Activated naive CD8-positive, alpha-beta T cell treated with anti-CD3 and anti-CD28 coated beads, Interleukin-2, amount 50 U/mL, for 16 hours (primary cell): ENCODE data around the gene IRAK2.

Experiments
- DNase-seq: peaks from one replicate; pipeline ENCODE4 v3.0.0-alpha.2; 2020; ENCODE audit warnings: low read depth, low spot score

The IRAK2 gene

DNA sequence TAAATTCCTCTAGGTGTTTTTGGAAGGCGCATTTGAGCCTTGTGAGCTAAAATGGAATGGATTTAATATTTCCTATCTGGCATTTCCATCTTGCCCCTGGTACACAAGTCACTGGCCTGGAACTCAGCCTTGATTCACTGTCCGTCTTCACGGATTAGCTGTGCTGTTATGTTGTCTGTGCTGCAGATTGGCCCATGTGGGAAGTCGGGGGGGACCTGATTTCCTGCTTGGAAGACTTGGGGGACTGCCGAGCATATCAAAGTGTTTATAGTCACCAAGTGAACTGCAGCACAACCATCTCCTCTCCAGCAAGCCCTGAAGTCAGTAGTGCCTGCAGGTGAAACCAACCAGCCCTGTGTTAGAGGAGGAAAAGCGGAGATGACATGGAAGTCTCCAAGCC is 115.9 kb downstream of the IRAK2 start:
- no peak for DNase-seq

DNA sequence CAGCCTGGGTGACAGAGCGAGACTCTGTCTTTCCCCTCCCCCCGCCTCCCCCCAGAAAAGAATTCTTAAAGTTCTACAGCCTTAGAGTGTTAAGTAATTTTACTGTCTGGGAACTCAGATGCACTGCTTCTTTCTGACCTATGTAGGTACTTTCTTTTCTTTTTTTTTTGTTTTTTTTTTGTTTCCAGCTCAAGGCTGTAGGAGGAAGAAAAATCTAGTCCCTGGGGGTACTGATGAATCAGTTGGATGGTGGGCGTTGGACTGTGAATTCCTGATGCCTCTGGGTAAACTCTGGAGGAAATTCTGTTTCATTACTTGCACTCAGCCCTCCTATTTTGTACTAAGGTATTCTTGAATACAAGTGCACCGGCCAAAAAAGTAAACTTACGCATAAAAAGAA is 117.2 kb downstream of the IRAK2 start:
- no peak for DNase-seq

DNA sequence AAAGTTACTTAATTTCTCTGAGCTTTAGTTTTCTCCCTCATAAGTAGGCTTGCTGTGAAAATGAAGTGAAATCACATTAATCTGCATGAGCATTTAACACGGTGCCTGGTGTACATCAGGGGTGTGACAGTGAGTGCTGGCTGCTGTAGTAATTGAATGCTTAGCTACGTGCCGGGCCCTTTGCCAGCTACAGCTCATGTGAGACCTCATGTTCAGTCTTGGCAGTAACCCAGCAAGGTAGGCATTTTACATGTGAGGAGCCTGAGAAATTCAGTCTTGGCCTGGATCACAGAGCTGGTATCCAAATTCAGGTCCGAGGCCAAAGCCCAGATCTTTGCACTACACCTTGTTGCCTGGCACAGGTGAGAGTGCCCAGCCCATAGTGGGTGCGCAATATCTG is 118.9 kb downstream of the IRAK2 start:
- DNase-seq: no peak

DNA sequence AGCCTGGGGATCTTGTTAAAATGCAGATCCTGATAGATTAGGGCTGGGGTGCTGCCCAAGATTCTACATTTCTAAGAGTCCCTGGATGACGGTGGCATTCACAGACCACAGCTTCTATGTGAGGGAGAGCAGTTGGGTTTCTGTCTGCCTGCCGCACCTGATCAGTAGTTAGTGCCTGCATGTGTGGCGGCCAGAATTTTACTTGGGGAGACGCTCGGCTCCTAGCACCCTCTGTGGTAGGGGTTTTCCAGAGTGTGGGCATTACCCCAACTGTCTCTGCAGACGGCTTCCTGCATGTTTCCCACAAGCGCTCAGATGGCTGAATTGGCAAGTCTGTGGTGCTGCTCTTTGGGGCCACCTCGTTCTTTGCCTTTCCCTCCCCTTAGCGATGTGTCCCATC is 119.8 kb downstream of the IRAK2 start:
- DNase-seq: no peak

DNA sequence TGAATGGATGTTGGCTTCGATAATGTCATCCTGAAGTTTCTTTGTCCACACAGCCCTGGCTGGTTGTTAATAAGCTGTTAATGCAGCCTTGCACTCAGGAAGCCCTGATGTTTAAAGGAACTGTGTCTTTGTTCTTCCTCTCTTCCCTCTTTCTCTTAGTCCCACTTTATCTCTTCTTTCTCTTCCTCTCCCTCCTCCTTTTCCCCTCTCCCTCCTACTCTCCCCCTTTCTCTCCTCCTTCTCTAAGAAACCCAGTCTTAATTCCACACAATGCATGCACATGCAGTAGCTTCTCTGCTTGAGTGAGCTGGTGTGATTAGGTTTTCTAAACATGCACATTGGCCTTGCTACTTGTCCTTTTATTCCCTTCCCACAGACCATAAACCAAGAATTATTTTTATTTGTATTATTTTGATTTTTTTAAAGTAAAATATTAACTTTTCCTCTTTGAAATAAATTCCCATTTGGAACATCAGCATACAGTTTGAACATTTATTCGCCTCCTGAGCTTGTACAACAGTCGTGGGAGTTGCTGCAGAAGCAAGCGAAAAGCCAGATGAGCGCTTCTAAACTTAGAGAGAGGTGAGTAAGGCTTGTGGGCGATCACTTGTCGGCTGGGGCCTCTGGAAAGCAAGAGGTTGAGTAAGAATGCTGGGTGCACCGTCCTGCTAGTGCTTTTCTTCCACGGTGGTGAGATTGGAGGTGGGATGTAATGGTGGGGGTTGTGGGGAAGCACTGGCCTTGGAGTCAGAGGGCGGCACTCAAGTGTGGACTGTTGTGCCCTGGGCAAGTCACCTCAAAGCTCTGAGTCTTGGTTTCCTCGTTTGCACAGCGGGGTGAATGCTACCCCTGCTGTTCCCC is 120.8 kb downstream of the IRAK2 start:
- no peak for DNase-seq

DNA sequence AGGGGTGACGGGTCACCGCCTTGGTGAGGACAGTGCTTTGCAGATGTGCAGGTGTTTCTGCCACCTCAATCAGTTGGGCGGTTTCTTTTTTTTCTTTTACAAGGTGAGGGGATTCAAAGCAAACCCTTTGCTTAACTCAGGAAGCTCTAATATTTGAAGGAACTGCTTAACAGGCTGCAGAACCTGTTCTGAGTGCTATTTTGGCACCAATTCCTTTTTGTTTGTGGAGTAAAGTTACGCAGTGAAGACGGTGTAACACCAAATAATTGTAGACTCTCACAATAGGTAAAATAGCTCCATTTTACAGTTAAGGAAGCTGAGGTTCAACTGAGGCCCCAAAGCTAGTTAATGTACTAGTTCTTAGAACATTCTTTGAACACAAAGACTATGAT is 121.4 kb downstream of the IRAK2 start:
- no peak for DNase-seq

DNA sequence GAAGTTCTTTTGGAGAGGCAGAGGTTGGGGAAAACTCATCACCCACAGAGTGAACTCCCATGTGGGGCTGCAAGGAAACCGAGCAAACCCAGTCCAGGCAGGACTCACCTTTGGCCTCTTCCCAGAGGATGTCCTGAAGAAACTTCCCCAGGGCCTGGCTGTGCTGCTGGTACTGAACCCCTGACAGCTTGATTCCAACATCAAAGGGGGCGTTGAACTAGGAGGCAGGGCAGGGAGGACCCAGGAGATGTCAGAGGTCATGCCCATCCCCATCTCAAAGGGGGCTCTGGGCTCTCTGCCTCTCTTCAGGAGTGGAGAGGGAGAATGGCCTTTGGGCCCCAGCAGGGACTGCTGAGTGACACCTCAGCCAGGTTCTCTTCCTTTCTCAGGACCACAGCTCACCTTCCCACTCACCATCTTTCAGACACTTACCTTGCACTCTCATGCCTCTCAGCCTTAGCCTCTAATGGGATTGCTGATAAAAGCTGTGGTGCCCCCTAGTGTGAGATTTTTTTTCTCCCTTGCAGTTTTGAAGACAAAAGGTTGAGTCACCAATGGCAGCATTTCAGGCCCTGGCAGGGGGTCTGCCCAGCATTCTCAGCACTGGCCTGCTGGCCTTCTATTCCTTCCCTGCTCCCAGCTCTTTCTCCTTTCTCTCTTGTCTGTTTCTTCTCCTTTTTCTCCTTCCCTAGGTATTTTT is 122.0 kb downstream of the IRAK2 start:
- DNase-seq: no peak

DNA sequence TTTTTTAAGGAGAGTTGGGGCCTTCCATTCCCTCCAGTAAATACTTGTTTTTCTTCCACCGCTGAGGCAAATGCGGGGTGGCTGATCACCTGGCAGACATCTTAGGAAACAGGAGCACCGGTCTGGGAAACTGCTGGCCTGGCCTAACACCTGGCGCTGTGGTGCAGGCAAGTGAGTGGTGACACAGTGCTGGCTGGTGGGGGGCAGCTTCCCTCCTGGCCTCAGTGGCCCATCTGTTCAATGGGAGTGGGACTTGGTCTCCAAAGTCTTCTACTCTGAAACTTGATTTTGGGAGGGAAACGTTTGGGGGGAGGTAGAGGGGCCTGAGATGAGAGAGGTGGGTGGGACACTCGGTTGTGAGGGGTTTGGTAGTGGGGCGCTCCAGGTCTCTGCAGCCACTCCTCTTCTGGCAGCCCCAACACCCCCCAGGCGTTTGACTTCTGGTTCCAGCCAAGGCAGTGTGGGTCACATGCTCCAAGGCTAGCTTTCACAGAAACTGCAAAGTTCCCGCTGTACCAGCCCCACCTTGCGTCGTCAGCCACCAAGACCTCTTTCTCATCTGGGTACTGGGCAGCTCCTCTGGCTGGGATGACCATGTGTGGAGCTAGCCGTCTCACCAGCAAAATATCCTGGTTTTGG is 123.3 kb downstream of the IRAK2 start:
- DNase-seq: no peak

DNA sequence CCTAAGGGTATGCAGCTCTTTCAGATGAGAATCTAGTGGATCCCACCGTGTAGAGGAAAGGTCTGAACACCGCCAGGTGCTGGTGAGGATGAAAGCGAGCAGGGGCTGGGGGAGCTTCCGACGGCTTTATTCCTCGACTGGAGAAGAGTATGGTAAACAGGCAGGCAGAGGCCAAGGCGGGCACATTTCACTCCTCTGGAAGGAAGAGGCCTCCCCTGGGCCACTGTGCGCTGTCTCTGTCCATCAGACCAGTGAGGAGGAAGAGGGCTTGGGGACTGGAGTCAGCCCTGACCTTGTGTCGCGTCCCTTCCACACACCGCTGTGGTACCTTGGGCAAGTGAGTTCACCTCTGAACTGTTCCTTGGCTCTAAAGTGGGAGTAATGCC is 123.8 kb downstream of the IRAK2 start:
- DNase-seq: no peak

DNA sequence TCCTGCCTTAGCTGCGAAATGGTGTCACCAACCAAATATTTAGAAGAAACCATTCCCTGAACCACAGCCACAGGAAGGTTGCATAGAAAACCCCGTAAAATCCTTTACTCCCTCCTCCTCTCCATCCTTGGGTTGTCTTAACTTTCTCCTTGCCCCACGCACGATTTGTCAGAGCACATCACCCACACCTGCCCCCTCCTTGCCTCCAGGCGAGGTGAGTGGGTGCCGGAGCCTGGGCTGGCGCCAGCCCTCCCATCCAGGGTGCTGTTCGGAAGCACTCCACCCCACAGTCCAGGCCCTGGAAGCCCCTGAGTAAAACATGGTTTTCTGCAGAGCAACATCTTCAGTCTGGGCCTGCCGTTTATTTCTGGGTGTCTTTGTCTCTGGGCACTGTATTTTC is 124.4 kb downstream of the IRAK2 start:
- no peak for DNase-seq

DNA sequence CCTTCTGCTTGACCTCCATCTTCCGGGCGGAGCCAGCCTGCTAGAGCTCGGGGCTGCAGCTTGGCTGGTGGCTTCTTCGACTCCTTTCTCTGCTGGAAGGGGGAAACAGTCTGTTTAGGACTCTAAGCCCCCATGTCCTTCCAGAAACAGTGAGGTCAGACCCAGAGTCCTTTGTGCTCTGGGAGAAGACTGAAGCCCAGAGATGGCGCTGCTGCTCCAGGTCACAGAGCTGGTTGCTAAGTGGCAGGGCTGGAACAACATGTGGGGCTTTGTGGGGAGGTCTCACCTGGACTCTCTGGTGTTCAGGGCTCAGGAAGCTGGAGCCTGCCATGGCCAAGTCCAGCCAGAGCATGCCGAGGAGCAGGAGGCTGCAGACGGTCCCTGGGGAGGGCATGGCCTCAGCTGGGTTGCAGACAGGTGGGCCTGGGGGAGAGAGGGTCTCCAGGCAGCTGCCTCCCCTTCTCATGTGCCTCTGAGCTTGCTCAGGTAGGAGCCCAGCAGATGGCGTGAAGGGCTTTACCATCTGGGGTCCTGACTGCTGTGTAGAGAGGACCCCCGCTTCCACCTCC is 125.2 kb downstream of the IRAK2 start:
- no peak for DNase-seq

DNA sequence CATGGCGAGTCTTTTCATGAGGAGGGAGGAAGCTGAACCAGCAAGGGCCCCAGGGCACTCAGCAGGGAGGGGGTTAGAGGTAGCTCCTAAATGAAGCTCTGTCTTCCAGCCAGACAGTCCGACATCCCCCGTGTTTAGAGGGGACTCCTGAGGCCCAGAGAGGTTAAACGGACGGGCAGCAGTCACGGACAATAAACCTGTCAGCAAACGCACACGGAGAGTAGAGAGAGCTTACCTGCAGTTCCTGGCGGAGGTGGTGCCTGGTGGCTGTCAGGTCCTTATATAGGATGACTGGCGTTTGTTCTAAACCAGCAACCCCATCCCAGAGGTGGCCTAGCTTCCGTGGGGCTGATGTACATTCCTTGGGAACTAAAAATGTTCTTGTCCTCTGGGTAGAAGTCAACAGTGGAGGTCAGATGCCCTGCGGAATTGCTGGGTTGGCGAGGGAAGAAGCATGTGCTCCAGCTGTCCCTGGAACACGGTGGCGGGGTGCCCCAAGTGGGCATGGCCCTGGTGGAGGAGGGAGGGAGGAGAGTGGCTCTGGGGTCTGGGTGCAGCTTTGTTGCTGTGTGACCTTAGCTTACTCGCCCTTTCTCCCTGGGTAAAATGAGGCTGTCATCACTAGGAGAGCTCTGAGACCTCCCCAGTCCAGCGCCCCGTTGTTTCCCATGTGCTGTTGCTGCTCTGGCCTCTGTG is 125.9 kb downstream of the IRAK2 start:
- no peak for DNase-seq

DNA sequence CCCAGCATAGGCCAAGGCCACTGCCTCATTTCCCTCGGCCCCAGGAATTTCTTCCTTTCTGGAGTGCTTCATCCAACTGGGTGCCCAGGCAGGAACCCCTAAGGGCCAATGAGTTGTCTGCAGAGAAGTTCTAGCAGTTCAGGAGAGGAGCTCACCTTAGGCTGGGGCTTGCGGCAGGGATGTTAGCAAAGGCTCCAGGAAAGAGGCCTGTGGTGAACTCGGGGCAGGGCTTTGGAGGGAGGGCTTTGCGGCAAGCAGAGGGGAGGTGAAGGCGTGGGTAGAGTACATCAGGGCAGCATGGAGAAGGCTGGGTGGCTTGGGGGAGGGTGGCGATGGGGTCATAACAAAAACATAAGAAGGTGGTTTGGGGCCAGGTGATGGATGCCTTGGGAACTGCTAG is 126.9 kb downstream of the IRAK2 start:
- no peak for DNase-seq

DNA sequence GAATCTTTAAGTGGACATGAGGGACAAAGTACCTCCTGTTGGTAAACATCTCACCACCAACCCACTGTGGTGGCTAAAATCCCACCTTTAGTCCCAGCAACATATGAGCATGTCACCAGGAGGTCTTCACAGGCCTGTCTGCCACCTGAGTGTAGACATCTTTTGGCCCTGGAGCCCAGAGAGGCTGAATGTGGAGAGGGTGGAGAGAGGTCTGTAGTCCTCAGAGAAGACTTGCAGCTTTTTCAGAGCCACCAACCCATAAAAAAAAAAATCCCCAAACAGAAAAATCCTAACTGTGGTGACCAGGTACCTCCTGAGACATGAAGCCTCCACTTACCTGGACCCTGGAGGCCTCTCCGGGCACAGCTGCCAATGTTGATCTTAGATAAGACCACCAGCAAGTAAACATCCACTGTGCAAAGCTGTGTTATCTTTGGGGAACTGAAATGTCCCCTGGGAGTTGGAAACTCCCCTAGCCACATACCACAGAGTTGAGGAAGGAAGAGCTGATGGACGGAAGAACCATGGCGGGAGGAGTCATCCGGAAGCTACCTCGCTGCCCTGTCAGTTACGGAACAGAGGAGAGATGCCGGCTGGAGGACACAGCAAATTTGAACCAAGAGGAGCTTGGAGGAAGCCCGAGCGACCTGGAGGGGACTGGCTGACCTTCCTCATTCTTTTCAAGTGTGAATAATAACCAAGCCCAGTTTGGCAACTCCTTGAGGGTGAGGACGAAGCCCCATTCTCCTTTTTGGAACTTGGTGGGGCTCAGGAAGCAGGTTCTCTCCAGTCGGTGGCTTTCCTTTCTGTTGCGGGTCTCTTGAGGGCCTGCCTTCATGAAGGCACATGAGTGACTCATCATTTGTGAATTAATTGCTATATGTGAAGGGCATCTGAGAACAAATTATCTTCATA is 128.0 kb downstream of the IRAK2 start, which contains the start of gene GHRL:
TSS of gene GHRL (minus strand) at position 443 of the 915 bp plus-strand sequence. CDS start 2,767 bp downstream, outside the sequence.
- no peak for DNase-seq
